Natural killer cell treated with Interleukin-12 subunit alpha and Interleukin-12 subunit beta and Interleukin-15 and Interleukin-18, amount 100 ng/mL, for 72 hours (primary cell): ENCODE measurements around the gene SRCAP. TPM values are rescaled to one million over a fixed set of nuclear protein-coding genes. Genes with fewer than 3 reads are reported as not detected.
"Not testable (repeated sequence)": the region's sequence is repeated elsewhere in the genome, so short reads cannot be mapped to it uniquely, and the experiment has no call there.

Experiments
- ATAC-seq, 2 donors: fragments of 150-1000 bp; cut with Tn5 transposase in 1 of 2; sonication (Bioruptor Pico), chemical (Tn5 transposase) in 1 of 2; 2 replicates each; pipeline ENCODE4 v1.10.0; 2021
- DNase-seq: peaks from one replicate; pipeline ENCODE4 v3.0.0; 2022; ENCODE audit warnings: low spot score
- H3K27ac Mint-ChIP-seq, 2 donors: 1 replicate in 1 of 2; 2 replicates in 1 of 2; pipeline ENCODE4 v1.8.0; 2022; ENCODE audit warnings: mixed read lengths in 2 of 2, mild to moderate bottlenecking in 1 of 2, moderate library complexity in 1 of 2
- H3K27me3 Mint-ChIP-seq, 2 donors: 1 replicate in 1 of 2; 2 replicates in 1 of 2; pipeline ENCODE4 v1.8.0; 2022; ENCODE audit warnings: mixed read lengths in 2 of 2
- H3K36me3 Mint-ChIP-seq: one replicate; pipeline ENCODE4 v1.8.0; 2022; ENCODE audit warnings: mixed read lengths
- H3K4me1 Mint-ChIP-seq, 2 donors: 1 replicate in 1 of 2; 2 replicates in 1 of 2; pipeline ENCODE4 v1.8.0; 2022; ENCODE audit warnings: low read depth in 2 of 2, mixed read lengths in 2 of 2, mild to moderate bottlenecking in 1 of 2
- H3K4me3 Mint-ChIP-seq: one replicate; pipeline ENCODE4 v1.8.0; 2022; ENCODE audit warnings: mixed read lengths
- H3K9me3 Mint-ChIP-seq: 2 replicates; pipeline ENCODE4 v1.8.0; 2022; ENCODE audit warnings: mixed read lengths
- total RNA-seq, 2 donors: library from RNA; stranded (reverse); gene quantifications; one replicate each; pipeline ENCODE4 v1.2.3, GENCODE V29; 2022

Gene SRCAP
- total RNA-seq, 2 donors from 2014 or later = 90.8 to 121 TPM

DNA sequence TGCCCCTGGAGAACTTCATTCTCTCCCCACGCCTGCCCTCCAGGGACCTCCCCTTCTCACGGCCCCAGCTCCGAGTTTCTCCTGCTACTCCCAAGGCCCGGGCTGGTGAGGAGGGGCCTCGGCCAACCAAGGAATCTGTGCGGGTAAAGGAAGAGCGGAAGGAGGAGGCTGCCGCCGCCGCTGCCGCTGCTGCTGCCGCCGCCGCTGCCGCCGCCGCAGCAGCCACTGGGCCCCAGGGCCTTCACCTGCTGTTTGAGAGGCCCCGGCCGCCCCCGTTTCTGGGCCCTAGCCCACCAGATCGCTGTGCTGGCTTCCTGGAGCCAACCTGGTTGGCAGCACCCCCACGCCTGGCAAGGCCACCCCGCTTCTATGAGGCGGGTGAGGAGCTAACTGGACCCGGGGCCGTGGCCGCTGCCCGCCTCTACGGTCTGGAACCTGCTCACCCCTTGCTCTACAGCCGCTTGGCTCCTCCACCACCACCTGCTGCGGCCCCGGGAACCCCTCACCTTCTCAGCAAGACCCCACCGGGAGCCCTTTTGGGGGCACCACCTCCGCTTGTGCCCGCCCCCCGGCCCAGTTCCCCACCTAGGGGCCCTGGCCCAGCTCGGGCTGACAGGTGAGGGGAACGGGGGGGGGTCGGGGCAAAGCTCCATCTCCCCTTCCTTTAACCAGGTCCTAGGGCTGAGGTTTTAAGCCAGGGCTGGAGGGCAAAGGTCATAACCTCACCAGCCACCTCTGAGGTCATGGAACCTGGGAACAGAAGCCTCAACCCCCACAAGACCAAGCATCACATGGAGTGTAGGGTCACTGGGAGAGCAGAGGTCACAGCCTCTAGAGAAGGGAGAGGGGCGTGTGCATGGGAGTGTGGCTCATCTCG is 29.7 kb upstream of the SRCAP start:
- no peak overlapping the region for H3K4me3 Mint-ChIP-seq
- ATAC-seq (no peak), DNase-seq (no peak)
- H3K9me3 Mint-ChIP-seq = no peaks in the 10 kb centered on the region
- H3K4me1 Mint-ChIP-seq = peaks cover 0 to 8% of the 10 kb centered on the region in 2 donors
- no peaks in the 10 kb centered on the region for H3K27me3 Mint-ChIP-seq
- H3K36me3 Mint-ChIP-seq = no peaks in the 10 kb centered on the region
- H3K27ac Mint-ChIP-seq = no peak overlapping the region

DNA sequence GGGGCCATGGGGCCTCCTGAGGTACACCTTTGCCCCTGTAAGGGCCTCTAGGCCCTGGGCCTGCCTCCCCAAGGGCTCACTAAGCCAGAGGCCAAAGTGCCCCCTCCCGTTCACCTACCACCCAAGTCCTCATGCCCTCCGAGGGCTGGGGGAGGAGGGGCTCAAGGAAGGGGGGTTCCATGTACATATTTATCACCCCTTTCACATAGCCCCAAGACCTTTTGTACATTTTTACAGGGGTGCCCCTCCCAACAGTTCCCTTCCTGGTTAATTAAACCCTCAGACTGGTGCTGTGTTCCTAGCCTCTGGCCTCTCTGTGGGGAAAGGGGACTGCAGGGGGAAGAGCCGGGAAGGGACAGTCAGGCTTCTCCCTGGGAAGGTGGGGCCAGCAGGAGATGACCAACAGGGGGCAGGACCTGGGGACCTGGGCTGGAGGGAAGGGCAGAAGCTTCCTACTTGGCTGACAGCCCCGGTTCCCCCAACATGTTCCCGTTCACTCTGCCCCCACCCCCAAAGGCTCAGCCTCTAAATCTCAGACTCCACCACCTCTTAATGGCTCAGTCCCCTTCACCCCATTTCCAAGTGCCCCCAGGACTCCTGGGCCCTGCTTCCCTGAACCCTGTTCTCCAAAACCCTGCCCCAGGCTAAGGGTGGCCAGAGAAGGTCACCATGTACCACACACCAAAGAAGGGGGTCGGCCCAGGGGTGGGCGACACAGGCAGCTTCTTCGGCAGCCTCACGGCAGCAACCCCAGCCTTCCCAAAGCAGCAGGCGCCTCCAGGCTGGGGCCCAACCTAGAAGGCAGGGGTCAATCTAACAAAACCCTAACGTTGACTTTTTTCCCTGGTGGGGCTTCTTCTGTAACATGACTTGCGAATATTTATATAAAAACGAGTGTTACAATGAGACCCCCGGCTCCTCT is 28.8 kb upstream of the SRCAP start:
- Mint-ChIP-seq H3K9me3 (no peaks in the 10 kb centered on the region), H3K27me3 (no peaks in the 10 kb centered on the region), H3K36me3 (no peaks in the 10 kb centered on the region), H3K4me1 (peaks cover 0 to 4% of the 10 kb centered on the region in 2 donors), H3K4me3 (no peak overlapping the region), H3K27ac (no peak overlapping the region)
- DNase-seq (no peak), ATAC-seq (no peak)

DNA sequence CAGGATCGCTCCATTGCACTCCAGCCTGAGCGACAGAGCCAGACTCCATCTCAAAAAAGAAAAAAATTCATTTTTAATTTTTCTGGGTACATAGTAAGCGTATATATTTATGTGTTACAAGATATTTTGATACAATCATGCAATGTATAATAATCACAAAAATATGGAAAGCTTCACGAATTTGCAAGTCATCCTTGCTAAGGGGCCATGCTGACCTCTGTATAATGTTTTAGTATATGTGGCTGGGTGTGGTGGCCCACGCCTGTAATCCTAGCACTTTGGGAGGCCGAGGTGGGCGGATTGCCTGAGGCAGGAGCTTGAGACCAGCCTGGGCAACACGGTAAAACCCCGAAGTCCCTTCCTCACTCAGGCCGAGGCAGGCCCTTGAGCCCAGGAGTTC is 23.8 kb upstream of the SRCAP start:
- Mint-ChIP-seq H3K27me3 (no peaks in the 10 kb centered on the region), H3K36me3 (no peaks in the 10 kb centered on the region), H3K27ac (no peak overlapping the region), H3K4me1 (no peaks in the 10 kb centered on the region), H3K4me3 (no peak overlapping the region), H3K9me3 (no peaks in the 10 kb centered on the region)
- ATAC-seq = no peak
- DNase-seq = no peak

DNA sequence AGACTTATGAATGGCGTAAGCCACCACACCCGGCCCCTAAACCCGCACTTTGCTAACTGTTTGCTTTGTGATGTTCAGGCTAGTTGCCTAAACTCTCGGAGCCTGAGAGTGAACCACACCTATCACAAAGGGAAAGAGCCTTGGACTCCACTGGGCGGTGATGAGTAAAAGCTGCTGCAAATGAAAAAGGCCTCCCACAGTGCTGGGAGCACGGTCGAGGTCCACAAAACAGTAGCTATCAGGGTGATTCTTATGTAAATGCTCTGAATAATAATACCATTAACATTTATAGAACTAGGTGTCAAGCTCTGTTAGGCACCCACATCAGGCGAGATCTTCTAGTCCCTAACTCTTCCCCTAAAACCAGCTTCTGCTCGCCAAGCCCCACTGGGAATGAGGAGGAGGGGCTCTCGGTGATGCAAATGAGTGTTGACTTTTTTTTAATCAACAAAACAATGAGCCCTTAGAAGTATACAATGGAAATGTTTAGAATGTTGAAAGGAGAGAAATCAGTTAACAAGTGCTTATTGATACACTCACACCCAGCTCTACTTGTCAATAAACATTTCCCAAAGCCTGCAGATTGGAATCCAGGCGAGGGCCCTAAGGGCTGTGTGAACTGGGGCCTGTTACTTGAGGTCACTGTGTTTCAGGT is 20.9 kb upstream of the SRCAP start:
- ATAC-seq (no peak), DNase-seq (no peak)
- no peaks in the 10 kb centered on the region for H3K27me3 Mint-ChIP-seq
- no peaks in the 10 kb centered on the region for H3K36me3 Mint-ChIP-seq
- peak overlapping the region in 1 of 2 donors; percentile 33 for H3K27ac Mint-ChIP-seq
- H3K4me3 Mint-ChIP-seq = no peak overlapping the region
- no peaks in the 10 kb centered on the region for H3K9me3 Mint-ChIP-seq
- H3K4me1 Mint-ChIP-seq = no peaks in the 10 kb centered on the region

DNA sequence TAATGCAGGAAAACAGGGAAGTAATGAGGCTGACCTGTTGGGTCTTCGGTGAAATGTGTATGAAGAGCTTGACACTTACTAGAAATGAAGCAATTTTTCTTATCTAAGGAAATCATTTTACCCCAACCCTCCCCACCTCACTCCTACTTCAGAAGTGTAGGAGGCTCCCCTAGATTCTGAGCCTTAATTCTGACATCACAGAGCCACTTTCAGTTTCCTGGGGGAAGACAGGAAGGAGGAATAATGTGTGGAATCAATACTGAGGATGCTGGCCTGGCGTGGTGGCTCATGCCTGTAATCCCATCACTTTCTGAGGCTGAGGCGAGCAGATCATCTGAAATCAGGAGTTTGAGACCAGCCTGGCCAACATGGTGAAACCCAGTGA is 20.4 kb upstream of the SRCAP start:
- DNase-seq (no peak), ATAC-seq (no peak)
- Mint-ChIP-seq H3K27ac (no peak overlapping the region), H3K4me1 (no peaks in the 10 kb centered on the region), H3K4me3 (no peak overlapping the region), H3K9me3 (no peaks in the 10 kb centered on the region), H3K36me3 (no peaks in the 10 kb centered on the region), H3K27me3 (no peaks in the 10 kb centered on the region)

DNA sequence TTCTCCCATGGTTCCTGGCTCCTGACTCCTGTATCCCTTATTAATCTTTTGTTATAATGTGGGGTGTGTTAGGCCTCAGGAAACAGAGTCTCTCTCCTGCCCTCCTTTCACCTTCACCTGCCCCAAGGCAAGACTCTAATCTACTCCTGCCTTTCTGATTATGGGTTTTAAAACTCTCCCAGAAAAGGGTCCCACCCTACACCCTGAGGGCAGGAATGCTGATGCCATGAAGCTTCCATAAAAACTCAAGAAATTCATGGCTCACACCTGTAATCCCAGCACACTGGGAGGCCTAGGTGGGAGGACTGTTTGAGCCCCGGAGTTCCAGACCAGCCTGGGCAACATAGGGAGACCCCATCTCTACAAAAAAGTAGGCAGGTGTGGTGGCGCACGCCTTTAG is 18.6 kb upstream of the SRCAP start:
- no peak overlapping the region for H3K4me3 Mint-ChIP-seq
- H3K4me1 Mint-ChIP-seq = no peaks in the 10 kb centered on the region
- H3K9me3 Mint-ChIP-seq = no peaks in the 10 kb centered on the region
- no peak for DNase-seq
- H3K36me3 Mint-ChIP-seq = no peaks in the 10 kb centered on the region
- no peaks in the 10 kb centered on the region for H3K27me3 Mint-ChIP-seq
- no peak for ATAC-seq
- no peak overlapping the region for H3K27ac Mint-ChIP-seq

GRCh38 chr16:30688701-30689100 is 10.3 kb upstream of the SRCAP start:
- ATAC-seq = no peak
- Mint-ChIP-seq H3K4me3 (no peak overlapping the region), H3K27me3 (no peaks in the 10 kb centered on the region), H3K4me1 (peaks cover 5 to 12% of the 10 kb centered on the region in 2 donors), H3K36me3 (no peaks in the 10 kb centered on the region), H3K9me3 (no peaks in the 10 kb centered on the region), H3K27ac (no peak overlapping the region)
- no peak for DNase-seq

DNA sequence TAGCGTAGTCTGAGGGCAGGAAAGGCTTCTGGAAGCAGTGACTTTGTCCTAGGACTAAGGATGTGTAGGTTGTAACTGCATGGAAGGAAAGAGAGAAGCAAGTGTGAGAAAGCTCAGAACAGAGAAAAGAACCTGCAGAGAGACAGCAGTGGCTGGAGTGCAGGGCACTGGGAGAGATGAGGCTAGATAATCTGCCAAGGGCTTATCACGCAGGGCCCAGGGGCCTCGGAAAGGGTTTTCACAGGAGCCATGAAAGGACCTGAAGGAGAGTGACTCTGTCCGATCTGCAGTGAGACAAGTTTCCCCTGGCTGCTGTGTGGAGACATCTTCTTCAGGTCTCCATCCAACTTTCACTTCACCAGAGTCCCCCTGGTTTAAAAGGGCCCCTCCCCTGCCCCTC is 7.1 kb upstream of the SRCAP start:
- no peak overlapping the region for H3K27ac Mint-ChIP-seq
- H3K9me3 Mint-ChIP-seq = no peaks in the 10 kb centered on the region
- no peaks in the 10 kb centered on the region for H3K36me3 Mint-ChIP-seq
- no peaks in the 10 kb centered on the region for H3K27me3 Mint-ChIP-seq
- no peak for ATAC-seq
- peaks cover 9 to 15% of the 10 kb centered on the region in 2 donors for H3K4me1 Mint-ChIP-seq
- no peak for DNase-seq
- no peak overlapping the region for H3K4me3 Mint-ChIP-seq

- DNase-seq (no peak), ATAC-seq (no peak)
- no peak overlapping the region for H3K4me3 Mint-ChIP-seq
- H3K27me3 Mint-ChIP-seq = no peaks in the 10 kb centered on the region
- no peaks in the 10 kb centered on the region for H3K9me3 Mint-ChIP-seq
- H3K4me1 Mint-ChIP-seq = peaks cover 14 to 20% of the 10 kb centered on the region in 2 donors
- H3K36me3 Mint-ChIP-seq = no peaks in the 10 kb centered on the region
- peak overlapping the region in 1 of 2 donors; percentile 32 for H3K27ac Mint-ChIP-seq
These were observed 6.4 kb upstream of the SRCAP start for GRCh38 chr16:30692396-30693064.

DNA sequence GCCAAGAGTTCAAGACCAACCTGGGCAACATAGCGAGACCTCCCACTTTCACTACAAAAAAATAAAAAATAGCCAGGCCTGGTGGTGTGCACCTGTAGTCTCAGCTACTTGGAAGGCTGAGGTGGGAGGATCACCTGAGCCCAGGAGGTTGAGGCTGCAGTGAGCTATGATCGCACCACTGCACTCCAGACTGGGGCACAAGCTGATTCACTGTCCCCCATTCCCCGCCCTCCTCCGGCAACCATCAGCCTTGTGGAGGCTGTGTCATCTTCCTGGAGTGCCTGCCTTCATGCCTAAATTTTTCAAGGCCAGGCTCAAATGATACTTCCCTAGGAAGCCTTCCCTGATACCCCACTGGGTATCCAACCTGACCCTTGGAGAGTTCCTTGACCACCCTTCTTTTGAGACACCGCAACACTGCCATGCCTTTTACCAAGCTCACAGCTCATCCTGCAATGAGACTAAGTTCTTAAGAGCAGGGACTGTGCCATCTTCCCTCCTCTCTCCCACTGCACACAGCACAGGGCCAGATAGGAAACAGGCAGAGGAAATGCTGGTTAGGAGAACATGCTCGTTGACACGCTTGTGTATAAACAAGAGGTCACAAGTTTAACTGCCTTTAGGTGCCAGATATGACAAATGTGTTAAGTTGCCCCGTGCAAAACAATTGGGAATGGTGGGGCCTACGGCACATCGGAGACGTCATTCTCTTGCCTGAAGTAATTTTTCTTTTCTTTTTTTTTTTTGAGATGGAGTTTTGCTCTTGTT is 3.9 kb upstream of the SRCAP start:
- no peak overlapping the region for H3K27ac Mint-ChIP-seq
- peaks cover 30 to 40% of the 10 kb centered on the region in 2 donors for H3K4me1 Mint-ChIP-seq
- no peak for DNase-seq
- no peaks in the 10 kb centered on the region for H3K27me3 Mint-ChIP-seq
- ATAC-seq = no peak
- H3K4me3 Mint-ChIP-seq = no peak overlapping the region
- no peaks in the 10 kb centered on the region for H3K9me3 Mint-ChIP-seq
- peaks cover 10% of the 10 kb centered on the region for H3K36me3 Mint-ChIP-seq

DNA sequence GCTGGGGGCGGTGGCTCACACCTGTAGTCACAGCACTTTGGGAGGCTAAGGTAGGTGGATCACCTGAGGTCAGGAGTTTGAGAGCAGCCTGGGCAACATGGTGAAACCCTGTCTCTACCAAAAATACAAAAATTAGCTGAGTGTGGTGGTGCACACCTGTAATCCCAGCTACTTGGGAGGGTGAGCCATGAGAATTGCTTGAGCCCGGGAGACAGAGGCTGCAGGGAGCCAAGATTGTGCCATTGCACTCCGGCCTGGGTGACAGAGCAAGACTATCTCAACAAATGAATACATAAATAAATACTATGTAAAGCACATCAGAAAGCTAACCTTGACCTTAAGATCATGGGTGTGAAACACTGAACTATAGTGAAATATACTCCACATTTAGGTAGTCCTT is 2.3 kb upstream of the SRCAP start:
- Mint-ChIP-seq H3K4me3 (peak overlapping the region; percentile 91), H3K36me3 (peaks cover 11% of the 10 kb centered on the region), H3K4me1 (peaks cover 36 to 47% of the 10 kb centered on the region in 2 donors)
- not testable (repeated sequence) for H3K9me3 Mint-ChIP-seq, H3K27ac Mint-ChIP-seq, H3K27me3 Mint-ChIP-seq, DNase-seq, ATAC-seq

GRCh38 chr16:30697264-30698138 is 1.5 kb upstream of the SRCAP start:
- H3K27me3 Mint-ChIP-seq = no peaks in the 10 kb centered on the region
- H3K36me3 Mint-ChIP-seq = peaks cover 12% of the 10 kb centered on the region
- peak overlapping the region; percentile 99 to 100 for H3K27ac Mint-ChIP-seq
- peaks cover 36 to 43% of the 10 kb centered on the region in 2 donors for H3K4me1 Mint-ChIP-seq
- H3K9me3 Mint-ChIP-seq = no peaks in the 10 kb centered on the region
- peak overlapping the region; percentile 91 for H3K4me3 Mint-ChIP-seq
- no peak for DNase-seq
- ATAC-seq = peak; percentile 93 to 95
